NCI-H2171 (cell line): ENCODE measurements around the gene OR6V1.
"Not testable (repeated sequence)": the region's sequence is repeated elsewhere in the genome, so short reads cannot be mapped to it uniquely, and the experiment has no call there.

Source experiments
- DNase-seq: peaks from one replicate; lab custom pipeline; 2025; lab: John Stamatoyannopoulos, UW

Gene OR6V1

GRCh38 chr7:143042790-143043271 is 9.3 kb upstream of the OR6V1 start:
- DNase-seq = no peak

DNA sequence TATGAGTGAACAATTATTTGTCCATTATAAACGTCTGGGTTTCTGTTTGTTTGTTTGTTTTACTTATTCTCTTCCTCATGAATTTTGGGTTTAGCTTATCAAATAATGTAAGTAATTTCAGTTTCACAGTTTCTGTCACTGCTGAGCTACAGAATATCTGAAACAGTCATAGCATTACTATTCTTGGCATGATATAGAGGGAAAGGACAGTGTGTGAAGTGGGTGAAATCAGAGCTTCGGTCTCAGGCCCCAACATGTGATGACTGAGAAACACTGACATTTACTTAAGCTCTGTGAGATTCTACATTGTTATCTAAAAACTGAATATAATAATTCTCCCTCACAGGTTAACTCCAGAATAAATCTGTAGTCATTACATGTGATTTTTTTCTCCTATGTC is 8.8 kb upstream of the OR6V1 start:
- DNase-seq = no peak

DNA sequence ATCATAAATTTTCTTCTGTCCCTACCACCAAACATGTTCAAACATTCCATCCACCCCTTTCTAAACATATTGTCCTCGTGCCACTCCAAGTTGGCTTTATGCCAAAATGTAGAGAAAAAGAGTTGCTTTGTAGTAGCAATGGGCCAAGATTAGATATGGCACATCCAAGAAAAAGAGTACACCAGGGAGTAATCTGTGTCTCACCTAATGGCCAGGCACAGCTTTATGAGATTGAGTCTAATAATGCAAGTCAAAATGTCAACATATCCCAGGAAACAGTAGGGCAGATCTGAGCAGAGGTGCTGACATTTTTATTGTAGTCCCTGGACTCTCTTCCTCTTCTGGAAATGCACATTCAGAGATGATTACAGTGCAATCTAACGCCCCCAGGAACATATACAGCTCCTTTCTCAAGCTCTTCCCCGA is 5.7 kb upstream of the OR6V1 start:
- DNase-seq = no peak

DNA sequence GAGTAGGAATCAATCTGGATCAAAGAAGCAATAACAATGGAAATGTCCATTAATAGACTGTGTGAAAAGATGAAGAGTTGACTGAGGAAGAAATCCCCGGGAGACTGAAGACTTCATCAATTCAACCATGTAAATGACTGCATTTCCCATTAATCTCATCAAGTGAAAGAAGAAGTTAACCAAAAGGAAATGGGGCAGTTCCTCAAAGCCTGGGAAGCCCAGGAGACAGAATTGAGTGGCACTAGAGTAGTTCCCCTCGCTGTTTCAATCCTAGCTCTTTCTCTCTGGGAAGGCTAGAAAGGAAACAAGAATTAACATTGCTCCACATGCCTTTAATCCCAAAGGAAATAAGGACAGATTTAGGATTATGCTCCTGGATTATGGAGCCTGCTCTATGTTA is 4.8 kb upstream of the OR6V1 start:
- DNase-seq = no peak

DNA sequence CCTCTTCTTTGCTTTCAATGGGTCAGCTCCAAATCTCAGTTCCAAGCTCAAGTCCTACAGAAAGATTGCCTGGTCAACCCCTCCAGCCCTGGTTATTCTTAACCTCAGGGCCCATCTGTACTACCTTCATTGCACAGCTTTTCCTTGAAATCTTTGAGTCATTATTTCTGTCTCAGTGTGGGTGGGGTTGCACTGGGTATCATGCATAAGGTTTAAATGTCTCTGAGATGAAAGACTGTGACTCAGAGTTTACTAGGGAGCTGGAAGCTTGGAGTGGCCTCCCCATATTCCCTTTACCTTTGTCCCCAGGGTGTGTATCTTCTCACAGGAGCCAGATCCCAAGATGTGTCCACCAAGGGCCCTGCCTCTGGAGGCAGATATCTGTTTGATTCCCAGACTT is 3.3 kb upstream of the OR6V1 start:
- DNase-seq = no peak

DNA sequence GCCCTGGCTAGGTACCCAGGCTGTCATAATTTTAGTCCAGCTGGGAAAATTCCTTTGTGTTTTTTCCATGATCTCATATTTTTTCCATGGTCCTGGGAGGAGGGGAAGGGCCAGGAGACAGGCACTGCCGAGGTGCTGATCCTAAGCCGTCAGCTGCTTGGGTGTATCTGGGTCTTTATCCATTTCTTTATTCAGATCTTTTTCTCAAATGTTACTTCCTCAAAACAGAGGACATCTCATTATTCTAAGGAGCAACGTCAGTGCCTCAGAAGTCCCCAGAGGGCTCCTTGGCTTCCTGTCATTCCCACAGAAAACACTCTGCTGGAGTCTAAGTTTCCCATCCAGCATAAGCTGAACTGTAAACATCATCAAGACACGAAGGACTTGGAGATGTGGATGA is 2.8 kb upstream of the OR6V1 start:
- no peak for DNase-seq

GRCh38 chr7:143050931-143051330 is 1.2 kb upstream of the OR6V1 start:
- no peak for DNase-seq

GRCh38 chr7:143054621-143055020 is 2.5 kb downstream of the OR6V1 start:
- DNase-seq = no peak

DNA sequence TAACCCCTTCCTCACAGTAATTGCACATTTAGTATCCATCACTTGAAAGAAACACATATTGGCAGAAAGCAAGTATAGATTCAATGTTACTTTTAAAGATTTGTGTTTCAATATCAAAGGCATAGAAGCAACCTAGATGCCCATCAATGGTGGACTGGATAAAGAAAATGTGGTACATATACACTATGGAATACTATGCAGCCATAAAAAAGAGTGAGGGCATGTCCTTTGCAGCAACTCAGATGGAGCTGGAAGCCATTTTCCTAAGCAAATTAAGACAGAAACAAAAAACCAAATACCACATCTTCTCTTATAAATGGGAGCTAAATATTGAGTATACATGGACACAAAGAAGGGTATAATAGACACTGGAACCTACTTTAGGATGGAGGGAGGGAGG is 3.6 kb downstream of the OR6V1 start:
- no peak for DNase-seq

- no peak for DNase-seq
Measured at GRCh38 chr7:143063741-143064140, 11.6 kb downstream of the OR6V1 start.

GRCh38 chr7:143068446-143068845 is 16.3 kb downstream of the OR6V1 start:
- DNase-seq = no peak

- DNase-seq = no peak
Measured at GRCh38 chr7:143069912-143070500, 17.9 kb downstream of the OR6V1 start.

GRCh38 chr7:143073556-143073955 is 21.4 kb downstream of the OR6V1 start:
- no peak for DNase-seq

- no peak for DNase-seq
Measured at GRCh38 chr7:143074141-143074540, 22.0 kb downstream of the OR6V1 start.

DNA sequence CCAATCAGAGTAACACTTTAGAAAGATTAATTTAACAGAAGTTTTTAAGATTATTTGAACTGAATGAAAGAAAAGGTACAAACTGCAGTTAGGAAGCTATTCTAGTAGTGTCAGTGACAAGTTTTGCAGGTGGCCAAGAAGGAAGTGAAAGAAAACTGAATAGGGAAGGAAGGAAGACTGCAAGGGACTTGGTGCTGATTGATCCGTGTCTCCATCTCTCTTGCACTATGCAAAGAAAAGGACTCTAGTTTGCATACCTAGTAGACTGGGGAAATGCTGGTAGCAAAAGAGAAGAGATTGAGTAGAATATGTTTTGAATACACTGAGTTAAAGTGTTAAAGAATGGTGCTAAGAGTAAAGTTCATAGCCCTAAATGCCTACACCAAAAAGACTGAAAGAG is 33.0 kb downstream of the OR6V1 start:
- DNase-seq = no peak

- DNase-seq = not testable (repeated sequence)
Measured at GRCh38 chr7:143085610-143086009, 33.5 kb downstream of the OR6V1 start.

- not testable (repeated sequence) for DNase-seq
Measured at GRCh38 chr7:143088549-143089231, 36.5 kb downstream of the OR6V1 start.

- no peak for DNase-seq
Measured at GRCh38 chr7:143096146-143096545, 44.0 kb downstream of the OR6V1 start.

- not testable (repeated sequence) for DNase-seq
Measured at GRCh38 chr7:143099579-143099978, 47.4 kb downstream of the OR6V1 start.
